ENCODE data around the gene RHOD. TPM values are rescaled to one million over a fixed set of nuclear protein-coding genes. Genes with fewer than 3 reads are reported as not detected.

RHOD gene
- total and polyA plus RNA-seq, 9 of the 15 experiments (the other 6 are each of a cell fraction or from before 2014, with no cell fraction given), result not detected

GRCh38 chr11:67053896-67054329, 2.7 kb upstream of the RHOD start (continued):
- TF ChIP-seq ZNF512 (tag; IDR thresholded peaks at IDR 0.05) (peak; percentile 68; the same call in 1 of the 2 replicates), ZBTB7A (IDR thresholded peaks at IDR 0.05; ENCODE audit: borderline replicate concordance, control insufficient read depth, low read depth, low read length) (peak; percentile 73), CHD4 (IDR thresholded peaks at IDR 0.05; ENCODE audit: insufficient read depth, insufficient replicate concordance, low read depth, low read length, poor library complexity, severe bottlenecking) (no peak)

- POLR2A ChIA-PET, result interaction anchor here (0.6 to 1.1 kb wide), 3 partner anchors 17 to 276 kb away, joined by 3 to 4 read pairs (median 3); no protein-coding TSS in a partner anchor
- H3K27me3 ChIP-seq (ENCODE audit: control insufficient read depth in 2 of 2, insufficient read depth in 2 of 2, low read length in 2 of 2), result no peaks in the 10 kb centered on the region
- no TSS peak for BruUV-seq (replicated peaks)
- H3K4me1 ChIP-seq (replicated peaks in 1 of 2; ENCODE audit: control insufficient read depth in 2 of 2, insufficient read depth in 2 of 2, low read length in 2 of 2), result peaks cover 26 to 36% of the 10 kb centered on the region in 2 experiments
- no peak overlapping the region; a peak in 1 of 4 replicates for H3K9ac ChIP-seq (ENCODE audit: insufficient read depth in 1 of 2, low read depth in 2 of 2, low read length in 2 of 2)
- ATAC-seq, result peak; percentile 11; the same call in 2 of the 3 replicates
- in situ Hi-C loops (cut with MboI), result no loop called here
- H3K36me3 ChIP-seq (ENCODE audit: control insufficient read depth, insufficient read depth, low read length), result no peaks in the 10 kb centered on the region
- H3K4me2 ChIP-seq (ENCODE audit: insufficient read depth, low read length), result no peak overlapping the region
- CTCF ChIA-PET (ENCODE audit: low intra/inter-chr PET ratio), result interaction anchor here (0.6 to 1.0 kb wide), 2 partner anchors 17 to 263 kb away, joined by 3 to 8 read pairs; no protein-coding TSS in a partner anchor
- TF ChIP-seq MTA3 (IDR thresholded peaks at IDR 0.05; ENCODE audit: borderline replicate concordance) (no peak), PURB (CRISPR knock-in tag; IDR thresholded peaks at IDR 0.05; ENCODE audit: low read depth) (no peak), MCM7 (IDR thresholded peaks at IDR 0.05) (no peak), MED1 (CRISPR knock-in tag; IDR thresholded peaks at IDR 0.05; ENCODE audit: borderline replicate concordance) (no peak), PRMT5 (CRISPR knock-in tag; IDR thresholded peaks at IDR 0.05) (no peak), CREM (IDR thresholded peaks at IDR 0.05; ENCODE audit: low read depth) (peak; percentile 25; the same call in 1 of the 2 replicates), ATF4 (CRISPR knock-in tag; IDR thresholded peaks at IDR 0.05) (no peak), TGIF2 (CRISPR knock-in tag; IDR thresholded peaks at IDR 0.05) (no peak), ELK1 (CRISPR knock-in tag; IDR thresholded peaks at IDR 0.05) (no peak)
- H3K27ac ChIP-seq (ENCODE audit: extremely low read depth, low read depth, low read length), result no peak overlapping the region
- WGBS (ENCODE audit: insufficient coverage, low coverage, missing lambda C conversion rate), result 29% methylated on average over 7 of the region's 9 CpGs
- intact Hi-C loops (cut with micrococcal nuclease), result loop anchor here (2.0 kb wide), 1 partner anchor 16 kb away; no protein-coding TSS in a partner anchor
- peak in 1 of 4 experiments; percentile 46 for DNase-seq (ENCODE audit: extremely low read depth in 1 of 4, low spot score in 3 of 4)
- H3K79me2 ChIP-seq (ENCODE audit: control insufficient read depth, insufficient read depth, low read length), result no peaks in the 10 kb centered on the region
- H3K9me1 ChIP-seq (ENCODE audit: control insufficient read depth, insufficient read depth, low read length), result no peaks in the 10 kb centered on the region
- H2AFZ ChIP-seq (ENCODE audit: low read depth, low read length), result peak overlapping the region; percentile 34; the same call in 1 of the 2 replicates
- H3K9me3 ChIP-seq (replicated peaks; ENCODE audit: control insufficient read depth, insufficient read depth, low read depth, low read length), result no peaks in the 10 kb centered on the region
- no peaks in the 10 kb centered on the region for H4K20me1 ChIP-seq (replicated peaks; ENCODE audit: control insufficient read depth, insufficient read depth, low read length)
- no peak overlapping the region for H3K4me3 ChIP-seq
- no peak for FAIRE-seq
Observed at GRCh38 chr11:67054346-67054835, 2.3 kb upstream of the RHOD start.

Data from K562 (cell line).